C4-2B (cell line): ENCODE measurements around the gene EVI5.

ENCODE experiments used
- CTCF ChIP-seq: fragments of 450-650 bp; conservative IDR thresholded peaks from 2 replicates; pipeline ENCODE4 v1.5.1; 2017; ENCODE audit warnings: mild to moderate bottlenecking
- ZFX ChIP-seq: fragments of 450-650 bp; IDR thresholded peaks from 2 replicates; pipeline ENCODE4 v1.6.1; 2017

GRCh38 chr1:92476071-92476631, 308.8 kb downstream of the EVI5 start:
- TF ChIP-seq CTCF (no peak), ZFX (no peak)
